Ishikawa (cell line): ENCODE data around the gene C6orf89.

Experiments used
- CREB1 ChIP-seq: IDR thresholded peaks from 2 replicates; pipeline ENCODE4 v1.6.1; 2012; ENCODE audit warnings: low read depth
- EGR1 ChIP-seq: IDR thresholded peaks from 2 replicates; pipeline ENCODE4 v1.6.1; 2012
- EP300 ChIP-seq: IDR thresholded peaks from 2 replicates; pipeline ENCODE4 v1.6.1; 2012; ENCODE audit warnings: borderline replicate concordance
- FOXM1 ChIP-seq: IDR thresholded peaks from 2 replicates; pipeline ENCODE4 v1.6.1; 2012; ENCODE audit warnings: low read depth, borderline replicate concordance
- MAX ChIP-seq: IDR thresholded peaks from 2 replicates; pipeline ENCODE4 v1.6.1; 2012
- NFIC ChIP-seq: IDR thresholded peaks from 2 replicates; pipeline ENCODE4 v1.6.1; 2012
- RAD21 ChIP-seq: IDR thresholded peaks from 2 replicates; pipeline ENCODE4 v1.6.1; 2012; ENCODE audit warnings: low read depth
- TAF1 ChIP-seq: IDR thresholded peaks from 2 replicates; pipeline ENCODE4 v1.6.1; 2012; ENCODE audit warnings: low read depth, mild to moderate bottlenecking
- TEAD4 ChIP-seq: IDR thresholded peaks from 2 replicates; pipeline ENCODE4 v1.6.1; 2012
- USF1 ChIP-seq: IDR thresholded peaks from 2 replicates; pipeline ENCODE4 v1.6.1; 2012
- YY1 ChIP-seq: IDR thresholded peaks from 2 replicates; pipeline ENCODE4 v1.6.1; 2012; ENCODE audit warnings: low read depth
- ZBTB7A ChIP-seq: IDR thresholded peaks from 2 replicates; pipeline ENCODE4 v1.6.1; 2012; ENCODE audit warnings: low read depth
- TF ChIP-seq, protein P1 (sequence below): IDR thresholded peaks from 2 replicates; pipeline ENCODE4 v1.6.1; 2012; ENCODE audit warnings: low read depth, mild to moderate bottlenecking

- TF ChIP-seq, protein P1, sequence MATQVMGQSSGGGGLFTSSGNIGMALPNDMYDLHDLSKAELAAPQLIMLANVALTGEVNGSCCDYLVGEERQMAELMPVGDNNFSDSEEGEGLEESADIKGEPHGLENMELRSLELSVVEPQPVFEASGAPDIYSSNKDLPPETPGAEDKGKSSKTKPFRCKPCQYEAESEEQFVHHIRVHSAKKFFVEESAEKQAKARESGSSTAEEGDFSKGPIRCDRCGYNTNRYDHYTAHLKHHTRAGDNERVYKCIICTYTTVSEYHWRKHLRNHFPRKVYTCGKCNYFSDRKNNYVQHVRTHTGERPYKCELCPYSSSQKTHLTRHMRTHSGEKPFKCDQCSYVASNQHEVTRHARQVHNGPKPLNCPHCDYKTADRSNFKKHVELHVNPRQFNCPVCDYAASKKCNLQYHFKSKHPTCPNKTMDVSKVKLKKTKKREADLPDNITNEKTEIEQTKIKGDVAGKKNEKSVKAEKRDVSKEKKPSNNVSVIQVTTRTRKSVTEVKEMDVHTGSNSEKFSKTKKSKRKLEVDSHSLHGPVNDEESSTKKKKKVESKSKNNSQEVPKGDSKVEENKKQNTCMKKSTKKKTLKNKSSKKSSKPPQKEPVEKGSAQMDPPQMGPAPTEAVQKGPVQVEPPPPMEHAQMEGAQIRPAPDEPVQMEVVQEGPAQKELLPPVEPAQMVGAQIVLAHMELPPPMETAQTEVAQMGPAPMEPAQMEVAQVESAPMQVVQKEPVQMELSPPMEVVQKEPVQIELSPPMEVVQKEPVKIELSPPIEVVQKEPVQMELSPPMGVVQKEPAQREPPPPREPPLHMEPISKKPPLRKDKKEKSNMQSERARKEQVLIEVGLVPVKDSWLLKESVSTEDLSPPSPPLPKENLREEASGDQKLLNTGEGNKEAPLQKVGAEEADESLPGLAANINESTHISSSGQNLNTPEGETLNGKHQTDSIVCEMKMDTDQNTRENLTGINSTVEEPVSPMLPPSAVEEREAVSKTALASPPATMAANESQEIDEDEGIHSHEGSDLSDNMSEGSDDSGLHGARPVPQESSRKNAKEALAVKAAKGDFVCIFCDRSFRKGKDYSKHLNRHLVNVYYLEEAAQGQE = no peak
- TF ChIP-seq CREB1 (no peak), RAD21 (no peak), EGR1 (no peak), YY1 (no peak), TAF1 (no peak), NFIC (no peak), USF1 (no peak), EP300 (no peak), MAX (no peak), TEAD4 (no peak), FOXM1 (no peak), ZBTB7A (no peak)
Observed at GRCh38 chr6:36884610-36885009, 1.1 kb upstream of the C6orf89 start.
